Fibroblast of villous mesenchyme (primary cell): Measurements from ENCODE around the gene ATG12. TPM values are rescaled to one million over a fixed set of nuclear protein-coding genes. Genes with fewer than 3 reads are reported as not detected.
"Not testable (repeated sequence)": the region's sequence is repeated elsewhere in the genome, so short reads cannot be mapped to it uniquely, and the experiment has no call there.

Experiments
- DNase-seq: peaks from one replicate; pipeline ENCODE4 v3.0.0-alpha.2; 2010; ENCODE audit warnings: low read depth
- H3K4me3 ChIP-seq: 2 replicates; pipeline ENCODE4 v1.5.1; 2011; ENCODE audit warnings: low read depth, mild to moderate bottlenecking, low read length
- total RNA-seq: library from RNA; depleted of rRNA; stranded (reverse); fragments of >200 nt; gene quantifications from 2 replicates; pipeline ENCODE4 v1.2.3, GENCODE V29; 2012
- TF ChIP-seq, protein P1 (sequence below): IDR thresholded peaks from 2 replicates; pipeline ENCODE4 v1.5.1; 2012; ENCODE audit warnings: low read depth, mild to moderate bottlenecking, low read length; ENCODE audit not compliant: insufficient read depth

The ATG12 gene
- total RNA-seq, 1 donor = 65.6 TPM

DNA sequence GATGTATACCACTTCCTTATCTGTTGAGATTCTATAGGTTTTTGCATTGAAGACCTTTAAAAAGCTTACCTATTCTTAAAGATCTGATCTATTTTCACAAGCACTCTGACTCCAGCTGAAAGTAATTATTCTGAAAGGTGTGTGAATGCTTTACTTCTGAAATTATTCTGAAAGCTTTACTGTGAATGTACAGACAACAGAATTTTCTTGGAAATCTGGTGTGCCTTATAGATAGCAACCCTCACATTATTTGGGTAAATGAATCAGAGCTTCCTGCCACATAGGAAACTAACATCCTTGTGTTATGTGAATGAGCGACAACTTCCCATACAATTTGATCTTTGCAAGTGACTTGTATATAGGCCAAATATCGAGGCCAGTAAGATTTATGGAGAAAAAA, 31.4 kb downstream of the ATG12 start:
- DNase-seq = no peak
- no peak overlapping the region for H3K4me3 ChIP-seq
- TF ChIP-seq, protein P1, sequence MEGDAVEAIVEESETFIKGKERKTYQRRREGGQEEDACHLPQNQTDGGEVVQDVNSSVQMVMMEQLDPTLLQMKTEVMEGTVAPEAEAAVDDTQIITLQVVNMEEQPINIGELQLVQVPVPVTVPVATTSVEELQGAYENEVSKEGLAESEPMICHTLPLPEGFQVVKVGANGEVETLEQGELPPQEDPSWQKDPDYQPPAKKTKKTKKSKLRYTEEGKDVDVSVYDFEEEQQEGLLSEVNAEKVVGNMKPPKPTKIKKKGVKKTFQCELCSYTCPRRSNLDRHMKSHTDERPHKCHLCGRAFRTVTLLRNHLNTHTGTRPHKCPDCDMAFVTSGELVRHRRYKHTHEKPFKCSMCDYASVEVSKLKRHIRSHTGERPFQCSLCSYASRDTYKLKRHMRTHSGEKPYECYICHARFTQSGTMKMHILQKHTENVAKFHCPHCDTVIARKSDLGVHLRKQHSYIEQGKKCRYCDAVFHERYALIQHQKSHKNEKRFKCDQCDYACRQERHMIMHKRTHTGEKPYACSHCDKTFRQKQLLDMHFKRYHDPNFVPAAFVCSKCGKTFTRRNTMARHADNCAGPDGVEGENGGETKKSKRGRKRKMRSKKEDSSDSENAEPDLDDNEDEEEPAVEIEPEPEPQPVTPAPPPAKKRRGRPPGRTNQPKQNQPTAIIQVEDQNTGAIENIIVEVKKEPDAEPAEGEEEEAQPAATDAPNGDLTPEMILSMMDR = no peak

DNA sequence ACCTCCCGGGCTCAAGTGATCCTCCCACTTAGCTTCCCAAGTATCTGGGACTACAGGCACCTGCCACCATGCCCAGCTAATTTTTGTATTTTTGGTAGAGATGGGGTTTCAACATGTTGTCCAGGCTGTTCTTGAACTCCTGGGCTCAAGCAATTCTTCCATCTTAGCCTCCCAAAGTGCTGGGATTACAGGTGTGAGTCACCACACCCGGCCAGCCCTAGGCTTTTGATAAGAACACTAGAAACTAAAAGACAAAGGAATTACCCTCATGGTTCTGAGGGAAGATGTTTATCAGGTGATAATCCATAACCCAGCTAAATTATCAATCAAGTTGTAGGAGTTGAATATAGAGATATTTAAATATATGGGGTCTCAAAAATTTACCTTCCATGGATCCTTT, 33.3 kb downstream of the ATG12 start:
- DNase-seq, H3K4me3 ChIP-seq: not testable (repeated sequence)

DNA sequence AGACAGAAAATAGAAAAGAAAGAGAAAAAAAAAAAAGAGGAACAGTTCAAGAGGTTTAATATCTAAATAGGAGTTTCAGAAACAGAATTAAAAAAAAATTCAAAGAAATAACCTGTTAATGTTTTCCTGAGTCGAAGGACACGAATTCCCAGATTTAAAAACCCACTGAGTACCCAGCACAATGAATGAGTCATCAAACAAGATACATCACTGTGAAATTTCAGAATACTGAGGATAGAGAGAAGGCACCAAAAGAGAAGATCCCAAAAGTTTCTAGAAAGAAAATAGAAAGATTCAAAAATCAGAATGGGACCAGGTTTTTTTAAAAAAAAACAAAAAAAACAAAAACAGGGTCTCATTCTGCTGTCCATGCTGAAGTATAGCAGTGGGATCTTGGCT, 33.7 kb downstream of the ATG12 start:
- TF ChIP-seq, protein P1 = no peak
- no peak for DNase-seq
- no peak overlapping the region for H3K4me3 ChIP-seq

DNA sequence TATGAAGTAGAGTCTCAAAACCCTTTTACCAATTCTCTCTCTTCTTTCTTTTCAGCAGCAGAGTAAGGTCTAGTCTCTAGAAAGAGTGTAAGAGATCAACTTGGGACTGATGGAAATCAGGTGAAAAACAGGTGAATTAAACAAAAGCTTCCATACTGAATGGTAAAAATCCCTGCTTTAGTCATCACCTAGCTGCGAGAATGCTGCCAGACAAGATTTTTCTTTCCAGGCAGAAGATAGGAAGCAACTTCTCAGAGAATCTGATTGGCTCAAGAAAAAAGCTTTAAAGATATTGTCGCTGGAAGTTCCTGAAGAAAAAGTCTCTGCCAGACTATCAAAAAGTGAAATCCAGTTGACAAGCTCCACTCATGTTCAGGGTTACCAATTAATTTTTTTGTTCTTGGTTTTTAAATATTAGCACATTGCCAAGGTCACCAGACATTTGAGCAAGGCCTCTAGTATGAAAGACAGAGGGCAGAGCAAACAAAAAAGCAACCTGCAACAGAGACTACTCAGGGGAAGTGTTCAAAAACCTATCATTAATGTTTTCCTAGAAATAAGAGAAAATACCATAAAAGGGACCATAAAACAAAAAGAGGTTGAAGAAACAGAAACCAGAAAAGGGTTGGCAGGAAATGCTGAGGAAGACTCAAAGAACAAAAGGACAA, 34.2 kb downstream of the ATG12 start:
- TF ChIP-seq, protein P1 = no peak
- no peak overlapping the region for H3K4me3 ChIP-seq
- no peak for DNase-seq

DNA sequence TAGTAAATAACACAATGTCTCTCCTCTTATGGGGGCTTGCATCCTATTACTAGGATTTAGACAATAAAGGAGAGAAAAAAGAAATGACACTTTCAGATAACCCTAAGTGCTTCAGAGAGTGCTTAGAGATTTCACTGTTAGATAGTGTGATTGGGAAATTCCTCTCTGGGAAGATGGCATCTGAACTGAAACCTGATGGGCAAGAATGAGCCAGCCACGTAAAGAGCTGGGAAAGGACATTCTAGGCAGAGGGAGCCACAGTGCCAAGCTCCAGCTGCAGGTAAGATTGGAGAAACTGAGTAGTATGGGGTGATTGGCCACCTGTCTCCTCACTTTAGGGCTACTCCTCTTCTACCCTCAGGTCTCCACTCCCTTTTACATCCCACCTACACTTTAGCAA, 39.4 kb downstream of the ATG12 start:
- no peak overlapping the region for H3K4me3 ChIP-seq
- no peak for DNase-seq
- TF ChIP-seq, protein P1 = no peak

DNA sequence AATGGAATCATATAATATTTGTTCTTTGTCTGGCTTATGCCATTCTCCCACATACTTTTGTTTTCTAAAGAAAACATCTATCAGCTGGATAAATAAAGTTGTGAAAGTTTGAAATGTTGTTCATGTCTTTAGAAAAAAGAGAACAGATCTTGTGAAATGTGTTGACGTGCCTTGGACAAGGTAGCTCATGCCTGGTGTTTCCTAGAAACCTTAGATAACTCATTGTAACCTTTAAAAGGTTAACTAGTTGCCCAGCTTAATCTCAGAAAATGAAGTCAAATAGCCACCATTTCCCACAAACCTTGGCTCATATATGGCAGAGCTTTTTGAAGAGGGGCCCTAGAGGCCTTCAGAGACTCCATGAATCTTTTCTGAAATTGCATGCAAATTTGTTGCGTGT, 40.2 kb downstream of the ATG12 start:
- TF ChIP-seq, protein P1 = no peak
- H3K4me3 ChIP-seq = no peak overlapping the region
- no peak for DNase-seq

DNA sequence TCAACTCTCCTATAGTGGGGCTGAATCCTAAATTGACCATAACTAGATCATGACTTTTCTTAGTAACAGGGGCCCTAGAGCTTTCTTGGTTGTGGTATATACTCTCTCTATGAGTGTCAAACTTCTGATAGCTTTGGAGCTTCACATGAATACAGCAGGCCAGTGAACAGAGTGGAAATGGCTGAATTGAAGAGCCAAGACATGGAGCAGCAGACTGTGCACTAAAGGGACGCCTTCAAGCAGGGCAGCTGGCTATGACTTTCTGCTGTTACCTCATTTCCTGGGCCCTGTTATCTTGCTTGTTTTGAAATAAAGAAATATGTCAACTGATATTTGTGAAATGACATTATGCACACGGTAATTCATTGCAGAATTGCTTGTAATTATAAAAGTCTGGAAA, 41.3 kb downstream of the ATG12 start:
- TF ChIP-seq, protein P1 = no peak
- no peak for DNase-seq
- no peak overlapping the region for H3K4me3 ChIP-seq

DNA sequence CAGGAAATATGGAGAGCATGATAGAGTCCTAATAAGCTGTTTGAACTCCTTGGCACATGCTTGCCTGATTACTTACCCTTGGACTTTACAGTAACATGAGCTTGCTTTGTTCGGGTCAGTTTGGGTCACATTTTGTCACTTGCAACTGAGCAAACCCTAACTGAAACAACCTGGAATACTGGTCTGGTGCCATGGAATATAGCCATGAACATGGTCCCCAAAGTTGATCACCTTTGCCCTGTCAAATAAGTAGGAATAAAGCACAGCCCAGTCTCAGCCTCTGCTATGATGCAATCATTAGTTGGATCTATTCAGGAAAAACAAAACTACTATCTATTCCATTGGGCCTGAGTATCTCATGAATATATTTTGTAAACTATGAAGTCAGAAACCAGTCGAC, 43.1 kb downstream of the ATG12 start:
- no peak overlapping the region for H3K4me3 ChIP-seq
- no peak for DNase-seq
- TF ChIP-seq, protein P1 = no peak
